ENCODE measurements around the gene DIO2. TPM values are rescaled to one million over a fixed set of nuclear protein-coding genes. Genes with fewer than 3 reads are reported as not detected.

DIO2 gene
- total and polyA plus RNA-seq, 2 of the 4 experiments (the other 2 are of a cell fraction), result 12.8 to 24.2 TPM

DNA sequence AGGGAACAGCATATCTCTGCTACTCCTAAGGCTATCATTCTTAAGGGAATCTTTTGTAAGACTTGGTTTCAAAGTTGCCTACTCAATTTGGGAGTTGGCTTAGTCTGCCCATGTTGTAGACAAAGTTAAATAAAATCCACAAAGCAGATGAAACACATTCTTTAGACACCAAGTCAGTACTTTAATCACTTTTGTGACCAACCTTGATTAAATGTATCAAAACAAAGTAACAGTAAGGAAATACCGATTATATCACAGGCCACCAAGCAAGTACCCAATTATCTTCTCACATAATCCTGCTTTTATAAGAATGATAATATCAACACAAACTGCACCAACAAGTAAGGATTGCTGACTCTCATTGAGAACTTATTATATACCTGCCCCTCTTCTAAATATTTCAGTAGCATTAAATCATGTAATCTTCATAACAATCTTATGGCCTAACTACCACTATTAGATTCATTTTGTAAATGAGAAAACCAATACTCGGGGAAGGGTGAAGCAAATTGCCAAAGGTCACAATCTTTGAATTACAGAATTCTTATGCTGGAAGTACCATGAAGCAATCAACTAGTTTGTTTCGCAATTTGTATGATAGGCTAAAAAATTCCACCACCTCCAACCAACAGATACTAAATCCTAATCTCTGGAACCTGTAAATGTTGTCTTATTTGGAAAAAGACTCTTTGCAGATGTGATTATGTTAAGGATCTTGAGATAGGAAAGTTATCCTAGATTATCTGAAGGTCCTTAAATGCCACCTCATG lies 12.6 kb upstream of the DIO2 start:
- no peak overlapping the region for H3K14ac ChIP-seq (replicated peaks; ENCODE audit: low read depth, low read length)
- dilution Hi-C loops (cut with HindIII; ENCODE audit: low sequenced_read_pairs, unreplicated experiment), result no loop called here
- in situ Hi-C loops (cut with MboI; ENCODE audit: low sequenced_read_pairs), result no loop called here
- H3K36me3 ChIP-seq (ENCODE audit: control insufficient read depth, insufficient read depth, low read length), result no peaks in the 10 kb centered on the region
- no peak overlapping the region for H3K27ac ChIP-seq (ENCODE audit: insufficient read depth, low read length)
- no peak overlapping the region for H3K23ac ChIP-seq (ENCODE audit: low read depth, low read length)
- no peaks in the 10 kb centered on the region for H4K20me1 ChIP-seq (ENCODE audit: insufficient read depth, low read length)
- DNase-seq (no peak), ATAC-seq (ENCODE audit: low read depth) (no peak)
- CTCF ChIA-PET, result no interaction called here
- H4K5ac ChIP-seq (ENCODE audit: low read depth, low read length), result no peak overlapping the region
- no peaks in the 10 kb centered on the region for H3K9me1 ChIP-seq (ENCODE audit: insufficient read depth, low read length)
- POLR2A ChIA-PET (ENCODE audit: unreplicated experiment), result no interaction called here
- no TSS peak for BruUV-seq (replicated peaks)
- H2AK5ac ChIP-seq (ENCODE audit: low read depth, low read length), result no peak overlapping the region
- WGBS, 2 experiments (ENCODE audit: extremely low coverage in 2 of 2, insufficient read length in 1 of 2), result no CpG with 5 or more reads among the region's 3 CpGs
- H3K4me3 ChIP-seq (ENCODE audit: insufficient read depth, low read depth, low read length), result no peak overlapping the region
- no peak overlapping the region for H4K91ac ChIP-seq (ENCODE audit: insufficient read depth, low read depth, low read length)
- H3K56ac ChIP-seq (ENCODE audit: extremely low read depth, insufficient read depth, low read length), result no peak overlapping the region
- H3K4me2 ChIP-seq (ENCODE audit: low read depth, low read length), result no peak overlapping the region
- H2BK5ac ChIP-seq (ENCODE audit: low read depth, low read length, poor library complexity, severe bottlenecking), result no peak overlapping the region
- H2BK120ac ChIP-seq (ENCODE audit: low read depth, low read length), result no peak overlapping the region
- no peak overlapping the region for H3K18ac ChIP-seq (ENCODE audit: low read depth, low read length)
- no peak overlapping the region for H2AK9ac ChIP-seq (replicated peaks; ENCODE audit: low read depth, low read length, poor library complexity)
- H2BK15ac ChIP-seq (ENCODE audit: low read depth, low read length), result no peak overlapping the region
- no peaks in the 10 kb centered on the region for H3K27me3 ChIP-seq (ENCODE audit: control insufficient read depth, insufficient read depth, low read length)
- intact Hi-C loops (cut with micrococcal nuclease), result no loop called here
- H2AFZ ChIP-seq (replicated peaks; ENCODE audit: low read length, poor library complexity), result no peak overlapping the region
- H3K9ac ChIP-seq (ENCODE audit: low read depth, low read length), result no peak overlapping the region
- H3K79me1 ChIP-seq (ENCODE audit: low read depth in 1 of 2, low read length in 2 of 2), result no peaks in the 10 kb centered on the region
- no peak overlapping the region for H2BK20ac ChIP-seq (ENCODE audit: low read depth, low read length)
- no peaks in the 10 kb centered on the region for H3K4me1 ChIP-seq (ENCODE audit: control insufficient read depth, insufficient read depth, low read length)
- no peak overlapping the region for H3K4ac ChIP-seq (ENCODE audit: low read depth, low read length)
- peaks cover 2% of the 10 kb centered on the region; the same call in 1 of the 2 replicates for H3K9me3 ChIP-seq (ENCODE audit: control insufficient read depth, insufficient read depth, low read length)
- no peak overlapping the region for H4K8ac ChIP-seq (ENCODE audit: low read depth in 2 of 2, low read length in 2 of 2)
- TF ChIP-seq RAD21 (IDR thresholded peaks at IDR 0.05; ENCODE audit: low read length), result no peak
- TF ChIP-seq CEBPB (IDR thresholded peaks at IDR 0.05; ENCODE audit: low read depth, low read length), result peak; percentile 81
